ENCODE measurements around the gene CPNE5.

GRCh38 chr6:36742146-36742545 is 97.1 kb downstream of the CPNE5 start:
- TF ChIP-seq POLR2A (IDR thresholded peaks at IDR 0.05) = no peak
- TF ChIP-seq CTCF (IDR thresholded peaks at IDR 0.05) = no peak

All from adrenal gland (tissue), 5 donors.